ENCODE measurements around the gene TRIM26. TPM values are rescaled to one million over a fixed set of nuclear protein-coding genes. Genes with fewer than 3 reads are reported as not detected.

Gene TRIM26
- total and polyA plus RNA-seq, 8 donors = 29.4 to 51.3 (median 31.9) TPM

DNA sequence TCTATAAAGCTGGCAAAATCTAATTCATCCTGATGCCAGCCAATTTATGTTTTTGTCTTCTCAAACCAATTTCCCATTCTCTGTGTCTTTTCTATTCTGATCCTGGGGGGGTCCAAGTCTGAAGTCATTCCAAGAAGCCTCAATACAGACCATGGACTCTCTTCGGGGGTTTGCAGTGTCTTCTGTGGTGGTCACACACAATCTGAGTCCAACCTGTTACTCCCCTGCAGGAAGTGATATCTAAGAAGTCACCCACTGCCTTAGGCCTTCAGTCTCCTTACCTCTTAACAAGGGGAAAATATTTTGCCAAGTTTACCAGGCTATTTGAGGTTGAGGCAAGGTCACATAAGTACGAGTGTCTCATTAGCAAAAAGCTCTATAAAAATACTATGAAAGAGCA is 1.9 kb downstream of the TRIM26 start:
- H3K36me3 ChIP-seq = no peaks in the 10 kb centered on the region
- peaks cover 34 to 68% of the 10 kb centered on the region in 2 donors for H3K4me1 ChIP-seq
- peak overlapping the region in 1 of 2 donors; percentile 80 for H3K4me3 ChIP-seq
- H3K27ac ChIP-seq = no peak overlapping the region
- no peaks in the 10 kb centered on the region for H3K9me3 ChIP-seq
- intact Hi-C loops (cut with DNase I) = no loop called here
- ATAC-seq (no peak), DNase-seq (no peak)
- no peak for TF ChIP-seq CTCF (IDR thresholded peaks at IDR 0.05)
- H3K27me3 ChIP-seq = no peaks in the 10 kb centered on the region

DNA sequence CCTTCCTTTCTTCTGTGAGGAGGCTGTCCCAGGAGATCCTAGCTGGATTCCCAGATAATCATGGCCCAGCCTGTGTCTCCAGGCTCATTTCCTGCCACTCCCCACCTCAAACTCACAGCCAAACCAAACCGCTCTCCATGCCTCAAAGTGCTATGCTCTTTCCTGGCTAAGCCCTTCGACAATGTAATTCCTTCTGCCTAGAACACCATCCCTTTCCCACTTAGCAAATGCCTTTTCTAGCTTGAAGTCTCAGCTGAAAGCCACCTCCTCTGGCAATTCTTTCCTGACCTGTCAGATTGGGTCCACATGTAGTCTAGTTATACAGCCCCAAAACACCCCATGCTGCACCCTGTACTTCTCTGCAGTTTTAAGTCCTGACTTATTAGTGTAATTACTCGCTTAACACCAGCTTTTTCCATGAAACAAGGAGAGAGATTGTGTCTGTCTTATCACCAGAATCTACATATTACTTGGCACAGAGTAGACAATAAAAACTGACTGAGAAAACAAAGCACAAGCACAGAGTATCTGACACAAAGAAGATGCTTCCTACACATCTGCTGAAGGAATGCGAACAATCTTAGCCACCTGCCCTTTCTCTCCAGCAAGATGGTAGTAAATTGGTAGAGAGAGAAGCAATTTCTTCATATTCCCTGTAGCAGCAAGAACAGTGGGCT is 5.4 kb downstream of the TRIM26 start:
- DNase-seq (no peak), ATAC-seq (peak; percentile 54)
- Histone ChIP-seq H3K4me3 (no peak overlapping the region), H3K27me3 (no peaks in the 10 kb centered on the region), H3K36me3 (no peaks in the 10 kb centered on the region), H3K9me3 (no peaks in the 10 kb centered on the region), H3K27ac (peak overlapping the region; percentile 37 to 60), H3K4me1 (peaks cover 34 to 89% of the 10 kb centered on the region in 2 donors)
- no peak for TF ChIP-seq CTCF (IDR thresholded peaks at IDR 0.05)
- intact Hi-C loops (cut with DNase I) = no loop called here

- intact Hi-C loops (cut with DNase I) = no loop called here
- Histone ChIP-seq H3K27ac (peak overlapping the region; percentile 37 to 60), H3K4me3 (no peak overlapping the region), H3K36me3 (no peaks in the 10 kb centered on the region), H3K9me3 (no peaks in the 10 kb centered on the region), H3K27me3 (no peaks in the 10 kb centered on the region), H3K4me1 (peaks cover 33 to 88% of the 10 kb centered on the region in 2 donors)
- no peak for TF ChIP-seq CTCF (IDR thresholded peaks at IDR 0.05)
- ATAC-seq (peak; percentile 79), DNase-seq (peak in 1 of 4 donors; percentile 28)
These were observed 6.2 kb downstream of the TRIM26 start for GRCh38 chr6:30206799-30207618.

- Histone ChIP-seq H3K27me3 (no peaks in the 10 kb centered on the region), H3K4me3 (no peak overlapping the region), H3K36me3 (no peaks in the 10 kb centered on the region), H3K27ac (no peak overlapping the region), H3K9me3 (no peaks in the 10 kb centered on the region), H3K4me1 (peaks cover 33 to 88% of the 10 kb centered on the region in 2 donors)
- DNase-seq (no peak), ATAC-seq (no peak)
- TF ChIP-seq CTCF (IDR thresholded peaks at IDR 0.05) = no peak
- intact Hi-C loops (cut with DNase I) = no loop called here
These were observed 7.1 kb downstream of the TRIM26 start for GRCh38 chr6:30206152-30206551.

DNA sequence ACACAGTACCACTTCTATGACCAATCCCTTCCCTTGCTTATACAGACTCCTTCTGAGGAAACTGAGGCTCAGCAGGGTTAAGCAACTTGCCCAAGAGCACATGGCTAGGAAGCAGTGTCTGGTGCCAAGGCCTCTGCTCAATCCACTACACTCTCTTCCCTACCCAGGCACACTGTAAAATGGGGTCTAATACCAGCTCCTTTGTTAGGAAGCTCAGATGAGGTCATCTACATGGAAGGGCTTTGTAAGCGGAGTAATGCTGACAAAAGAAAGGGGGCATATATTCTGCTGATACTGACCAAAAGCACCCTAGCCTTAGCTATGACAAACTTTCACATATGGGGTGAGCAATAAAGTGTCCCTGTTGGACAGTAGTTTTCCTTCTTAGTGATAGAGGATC is 9.1 kb downstream of the TRIM26 start:
- no peak overlapping the region for H3K27ac ChIP-seq
- intact Hi-C loops (cut with DNase I) = no loop called here
- H3K27me3 ChIP-seq = no peaks in the 10 kb centered on the region
- no peak for DNase-seq
- H3K36me3 ChIP-seq = peaks cover 0 to 16% of the 10 kb centered on the region in 2 donors
- no peak for ATAC-seq
- peaks cover 29 to 81% of the 10 kb centered on the region in 2 donors for H3K4me1 ChIP-seq
- TF ChIP-seq CTCF (IDR thresholded peaks at IDR 0.05) = no peak
- no peak overlapping the region for H3K4me3 ChIP-seq
- H3K9me3 ChIP-seq = no peaks in the 10 kb centered on the region

Data from left lung (tissue), 10 donors.